Measurements from ENCODE around the gene KCNK16. TPM values are rescaled to one million over a fixed set of nuclear protein-coding genes. Genes with fewer than 3 reads are reported as not detected.

Gene KCNK16
- total RNA-seq, 1 donor from 2014 or later: not detected

DNA sequence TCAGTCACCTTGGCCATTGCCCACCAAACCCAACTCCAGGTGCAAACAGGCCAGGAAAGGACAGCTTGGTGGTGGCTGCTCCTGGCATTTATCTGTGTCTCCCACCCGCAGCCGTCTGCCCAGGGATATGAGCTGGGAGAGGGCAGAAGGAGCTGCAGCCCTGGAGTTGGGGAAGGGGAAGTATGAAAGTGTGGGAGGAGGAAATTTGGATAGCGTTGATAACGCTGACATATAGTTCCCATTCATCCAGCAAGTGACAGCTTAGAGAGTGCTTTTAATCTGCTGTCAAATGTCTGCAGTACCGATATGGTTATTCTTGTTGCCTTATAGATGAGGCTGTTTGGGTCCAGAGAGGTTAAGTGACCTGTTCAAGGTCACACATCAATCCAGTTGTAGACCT is 741 bp downstream of the KCNK16 start:
- Histone ChIP-seq H3K27ac (no peak overlapping the region), H3K9me3 (no peaks in the 10 kb centered on the region), H3K36me3 (no peaks in the 10 kb centered on the region), H3K4me1 (no peaks in the 10 kb centered on the region), H3K27me3 (no peaks in the 10 kb centered on the region), H3K4me3 (no peak overlapping the region)
- DNase-seq: no peak
- TF ChIP-seq, protein P1, sequence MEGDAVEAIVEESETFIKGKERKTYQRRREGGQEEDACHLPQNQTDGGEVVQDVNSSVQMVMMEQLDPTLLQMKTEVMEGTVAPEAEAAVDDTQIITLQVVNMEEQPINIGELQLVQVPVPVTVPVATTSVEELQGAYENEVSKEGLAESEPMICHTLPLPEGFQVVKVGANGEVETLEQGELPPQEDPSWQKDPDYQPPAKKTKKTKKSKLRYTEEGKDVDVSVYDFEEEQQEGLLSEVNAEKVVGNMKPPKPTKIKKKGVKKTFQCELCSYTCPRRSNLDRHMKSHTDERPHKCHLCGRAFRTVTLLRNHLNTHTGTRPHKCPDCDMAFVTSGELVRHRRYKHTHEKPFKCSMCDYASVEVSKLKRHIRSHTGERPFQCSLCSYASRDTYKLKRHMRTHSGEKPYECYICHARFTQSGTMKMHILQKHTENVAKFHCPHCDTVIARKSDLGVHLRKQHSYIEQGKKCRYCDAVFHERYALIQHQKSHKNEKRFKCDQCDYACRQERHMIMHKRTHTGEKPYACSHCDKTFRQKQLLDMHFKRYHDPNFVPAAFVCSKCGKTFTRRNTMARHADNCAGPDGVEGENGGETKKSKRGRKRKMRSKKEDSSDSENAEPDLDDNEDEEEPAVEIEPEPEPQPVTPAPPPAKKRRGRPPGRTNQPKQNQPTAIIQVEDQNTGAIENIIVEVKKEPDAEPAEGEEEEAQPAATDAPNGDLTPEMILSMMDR (IDR thresholded peaks at IDR 0.05): no peak
- no peak for ATAC-seq
- intact Hi-C loops (cut with DNase I): no loop called here

DNA sequence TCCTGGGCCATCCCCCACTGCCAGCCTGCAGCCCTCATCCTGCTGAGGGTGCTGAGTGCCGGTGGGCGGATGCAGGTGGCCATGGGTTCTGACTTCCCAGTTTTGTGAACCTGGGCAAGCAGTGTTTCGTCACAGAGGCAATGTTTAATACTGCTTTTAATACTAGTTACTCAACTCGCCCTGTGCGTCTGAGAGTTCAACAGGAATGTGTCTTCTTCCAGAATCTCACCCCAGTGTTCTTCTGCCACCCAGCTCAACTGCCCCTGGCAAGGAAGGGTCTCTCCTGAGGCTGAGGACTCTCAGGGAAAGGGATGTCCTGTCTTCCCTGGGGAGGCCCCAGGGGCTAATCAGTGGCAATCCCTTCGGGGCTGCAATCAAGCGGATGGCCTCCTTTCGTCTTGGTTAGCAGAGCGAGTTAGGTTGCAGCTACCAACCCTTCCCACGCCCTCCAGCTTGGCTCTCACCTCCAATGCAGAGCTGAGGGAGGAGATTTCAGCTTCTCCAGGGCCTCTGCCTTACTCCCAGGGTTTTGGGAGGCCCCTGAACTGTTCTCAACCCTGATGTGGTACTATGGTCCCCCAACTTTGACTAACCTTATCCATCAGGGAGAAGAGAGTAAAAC is 2.0 kb downstream of the KCNK16 start:
- Histone ChIP-seq H3K9me3 (no peaks in the 10 kb centered on the region), H3K27me3 (no peaks in the 10 kb centered on the region), H3K36me3 (no peaks in the 10 kb centered on the region), H3K4me3 (no peak overlapping the region), H3K27ac (no peak overlapping the region), H3K4me1 (no peaks in the 10 kb centered on the region)
- TF ChIP-seq, protein P1 (IDR thresholded peaks at IDR 0.05): no peak
- ATAC-seq (no peak), DNase-seq (no peak)
- intact Hi-C loops (cut with DNase I): no loop called here

DNA sequence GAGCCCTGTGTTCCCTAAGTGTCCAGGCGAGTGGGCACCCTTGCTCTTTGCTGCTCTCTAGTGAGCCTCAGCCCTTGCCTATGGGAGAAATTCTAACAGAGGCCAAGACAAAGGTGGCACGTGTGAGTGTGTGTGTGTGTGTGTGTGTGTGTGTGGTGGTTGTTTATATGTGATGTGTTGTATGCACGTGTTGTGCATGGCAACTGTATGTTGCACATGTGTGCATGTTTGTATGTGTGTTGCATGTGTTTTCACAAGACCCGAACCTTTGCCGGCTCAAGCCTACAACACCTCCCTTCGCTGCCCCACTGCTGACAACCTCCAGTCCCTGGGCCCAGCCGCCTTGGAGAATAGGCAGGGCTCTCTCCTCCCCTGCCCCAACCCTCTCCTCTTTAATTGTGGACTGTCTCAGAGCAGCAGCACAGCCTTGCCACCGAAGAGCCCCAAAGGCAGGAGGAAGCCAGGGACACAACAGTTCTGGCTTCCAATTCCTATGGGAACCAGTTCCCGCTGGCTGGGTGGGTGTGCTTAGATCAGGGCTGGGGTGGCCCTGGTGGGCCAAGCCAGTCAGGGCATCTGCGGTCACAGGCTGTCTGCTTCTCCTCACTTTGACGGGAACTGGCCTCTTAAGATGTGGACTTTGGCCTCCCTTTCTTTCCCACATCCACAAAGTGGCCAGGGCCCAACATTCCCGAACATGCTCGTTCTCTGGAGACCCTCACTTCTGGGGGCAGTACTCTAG is 2.7 kb downstream of the KCNK16 start:
- no peaks in the 10 kb centered on the region for H3K4me1 ChIP-seq
- no peak for DNase-seq
- TF ChIP-seq, protein P1 (IDR thresholded peaks at IDR 0.05): no peak
- intact Hi-C loops (cut with DNase I): no loop called here
- H3K4me3 ChIP-seq: no peak overlapping the region
- no peaks in the 10 kb centered on the region for H3K27me3 ChIP-seq
- H3K9me3 ChIP-seq: no peaks in the 10 kb centered on the region
- H3K36me3 ChIP-seq: no peaks in the 10 kb centered on the region
- no peak for ATAC-seq
- H3K27ac ChIP-seq: no peak overlapping the region

DNA sequence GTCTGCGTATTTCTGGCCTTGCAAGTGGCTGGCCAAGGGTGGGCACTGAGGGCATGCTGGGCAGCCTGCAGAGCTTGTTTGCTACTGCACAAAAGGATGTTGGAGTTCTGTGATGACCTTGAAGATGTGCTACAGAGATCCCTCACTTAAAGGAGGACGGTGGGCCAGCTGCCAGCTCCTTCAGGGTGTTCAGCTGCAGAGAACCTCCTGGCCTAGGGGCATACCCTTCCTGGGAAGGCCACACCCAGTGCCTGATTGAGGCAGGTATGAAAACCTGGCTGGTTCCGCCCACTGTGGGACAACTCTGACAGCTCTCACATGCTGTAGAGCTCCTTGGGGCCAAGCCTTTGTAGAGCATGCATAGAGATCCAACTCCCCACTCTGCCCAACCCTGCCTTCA is 5.2 kb downstream of the KCNK16 start:
- intact Hi-C loops (cut with DNase I): no loop called here
- Histone ChIP-seq H3K27me3 (peaks cover 22% of the 10 kb centered on the region), H3K36me3 (no peaks in the 10 kb centered on the region), H3K4me1 (peaks cover 12% of the 10 kb centered on the region), H3K9me3 (no peaks in the 10 kb centered on the region), H3K27ac (no peak overlapping the region), H3K4me3 (no peak overlapping the region)
- ATAC-seq (no peak), DNase-seq (no peak)
- TF ChIP-seq, protein P1 (IDR thresholded peaks at IDR 0.05): no peak

DNA sequence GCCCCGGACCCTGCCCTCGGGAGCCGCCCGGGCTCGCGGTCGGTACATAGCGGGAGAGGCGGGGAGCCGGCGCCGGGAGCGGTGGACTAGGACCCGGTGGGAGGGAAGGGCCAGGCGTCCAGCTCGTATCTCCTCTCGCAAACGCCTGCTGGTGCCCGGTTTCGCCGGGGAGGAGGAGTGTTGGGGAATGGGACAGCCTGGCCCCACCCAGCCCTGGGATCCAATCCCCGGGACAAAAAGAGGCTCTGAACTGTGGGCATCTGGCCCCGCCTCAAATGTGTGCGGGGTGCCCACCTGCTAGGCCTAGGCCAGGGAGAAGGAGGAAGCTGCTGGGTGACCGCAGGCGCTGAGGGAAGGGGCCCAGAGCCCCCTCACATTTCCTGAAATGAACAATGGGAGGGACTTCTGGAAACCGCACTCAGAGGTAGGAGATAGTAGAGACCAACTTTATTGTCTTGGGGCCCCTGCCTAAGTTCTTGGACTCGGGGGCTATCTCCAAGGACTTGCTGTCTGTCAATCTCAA is 8.2 kb downstream of the KCNK16 start, which contains the start of gene KCNK17:
Gene KCNK17 (minus strand): TSS at position 147 of the 523 bp plus-strand sequence. CDS start 99 bp downstream, at position 48.
- intact Hi-C loops (cut with DNase I): no loop called here
- Histone ChIP-seq H3K27me3 (peaks cover 22% of the 10 kb centered on the region), H3K4me1 (peaks cover 12% of the 10 kb centered on the region), H3K36me3 (no peaks in the 10 kb centered on the region), H3K4me3 (peak within 1 kb of the TSS; percentile 41), H3K9me3 (no peaks in the 10 kb centered on the region), H3K27ac (no peak within 1 kb of the TSS)
- ATAC-seq (no peak), DNase-seq (no peak)
- TF ChIP-seq, protein P1 (IDR thresholded peaks at IDR 0.05): no peak

Data from upper lobe of right lung (tissue), 1 donor.